ENCODE results near the gene OR2L5.

Gene OR2L5

GRCh38 chr1:248013229-248013710, at the start of gene OR2L5:
Gene OR2L5, plus strand, starts transcription at chr1:248013660. Its CDS starts 8,288 bp downstream, at chr1:248021948.
- DNase-seq: no peak

GRCh38 chr1:247964933-247965332, 48.5 kb upstream of the OR2L5 start, which contains the start of gene OR2AK2:
Gene OR2AK2, plus strand, starts transcription at chr1:247965233. Its CDS starts 144 bp downstream, at chr1:247965377.
- no peak for DNase-seq

GRCh38 chr1:247966532-247967204, 46.8 kb upstream of the OR2L5 start:
- DNase-seq: no peak

- no peak for DNase-seq
These were observed 20.5 kb upstream of the OR2L5 start for GRCh38 chr1:247992986-247993385.

- no peak for DNase-seq
These were observed 14.6 kb upstream of the OR2L5 start for GRCh38 chr1:247998811-247999210.

GRCh38 chr1:248000169-248000568, 13.3 kb upstream of the OR2L5 start:
- DNase-seq: no peak

- DNase-seq: no peak
These were observed 5.7 kb upstream of the OR2L5 start for GRCh38 chr1:248007778-248008177.

- DNase-seq: no peak
These were observed 3.8 kb upstream of the OR2L5 start for GRCh38 chr1:248009681-248010080.

GRCh38 chr1:248015803-248016202, 2.3 kb downstream of the OR2L5 start:
- no peak for DNase-seq

- no peak for DNase-seq
These were observed 16.3 kb downstream of the OR2L5 start, which contains the start of gene OR2L2 for GRCh38 chr1:248029770-248030169. Gene OR2L2, plus strand, starts transcription at chr1:248030070. Its CDS starts 8,198 bp downstream, at chr1:248038268.

- DNase-seq: no peak
These were observed 31.7 kb downstream of the OR2L5 start for GRCh38 chr1:248045209-248045608.

- DNase-seq: no peak
These were observed 33.1 kb downstream of the OR2L5 start, which contains the start of gene OR2L3 for GRCh38 chr1:248046536-248046935. Gene OR2L3, plus strand, starts transcription at chr1:248046836. Its CDS starts 13,846 bp downstream, at chr1:248060682.

GRCh38 chr1:248047008-248047407, 33.5 kb downstream of the OR2L5 start:
- no peak for DNase-seq

- no peak for DNase-seq
These were observed 41.2 kb downstream of the OR2L5 start for GRCh38 chr1:248054671-248055070.

GRCh38 chr1:248055261-248055660, 41.8 kb downstream of the OR2L5 start:
- no peak for DNase-seq

- no peak for DNase-seq
These were observed 51.6 kb downstream of the OR2L5 start for GRCh38 chr1:248065071-248065470.

- DNase-seq: no peak
These were observed 52.1 kb downstream of the OR2L5 start for GRCh38 chr1:248065604-248066003.

Data from NCI-H1436 treated with DMSO at 0.1 percent for 48 hours (cell line).